Measurements from ENCODE around the gene ARHGEF7.

DNA sequence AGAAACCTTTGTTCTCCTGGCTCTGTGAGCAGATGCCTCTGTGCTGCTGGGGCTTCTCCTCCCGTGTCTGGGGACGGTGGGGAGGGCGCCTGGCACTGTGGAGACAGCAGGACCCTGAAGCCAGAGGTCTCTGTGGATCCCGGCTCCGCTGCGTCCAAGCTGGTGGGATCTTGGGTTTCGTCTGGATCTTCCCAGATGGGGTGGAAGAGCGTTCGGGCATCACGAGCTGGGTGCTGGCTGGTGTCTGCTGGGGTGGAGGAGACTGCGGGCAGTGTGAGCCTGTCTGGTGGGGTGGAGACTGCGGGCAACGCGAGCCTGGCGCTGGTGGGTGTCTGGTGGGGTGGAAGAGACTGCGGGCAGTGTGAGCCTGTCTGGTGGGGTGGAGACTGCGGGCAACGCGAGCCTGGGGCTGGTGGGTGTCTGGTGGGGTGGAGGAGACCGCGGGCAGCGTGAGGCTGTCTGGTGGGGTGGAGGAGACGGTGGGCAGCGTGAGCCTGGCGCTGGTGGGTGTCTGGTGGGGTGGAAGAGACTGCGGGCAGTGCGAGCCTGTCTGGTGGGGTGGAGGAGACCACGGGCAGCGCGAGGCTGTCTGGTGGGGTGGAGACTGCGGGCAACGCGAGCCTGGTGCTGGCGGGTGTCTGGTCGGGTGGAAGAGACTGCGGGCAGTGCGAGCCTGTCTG lies 211.0 kb downstream of the ARHGEF7 start:
- TF ChIP-seq CTCF (IDR thresholded peaks at IDR 0.05) (no peak), POLR2A (IDR thresholded peaks at IDR 0.05) (no peak)

Data from vagina (tissue), 2 donors.